ENCODE results near the gene PAX4. TPM values are rescaled to one million over a fixed set of nuclear protein-coding genes. Genes with fewer than 3 reads are reported as not detected.

PAX4 gene, protein sequence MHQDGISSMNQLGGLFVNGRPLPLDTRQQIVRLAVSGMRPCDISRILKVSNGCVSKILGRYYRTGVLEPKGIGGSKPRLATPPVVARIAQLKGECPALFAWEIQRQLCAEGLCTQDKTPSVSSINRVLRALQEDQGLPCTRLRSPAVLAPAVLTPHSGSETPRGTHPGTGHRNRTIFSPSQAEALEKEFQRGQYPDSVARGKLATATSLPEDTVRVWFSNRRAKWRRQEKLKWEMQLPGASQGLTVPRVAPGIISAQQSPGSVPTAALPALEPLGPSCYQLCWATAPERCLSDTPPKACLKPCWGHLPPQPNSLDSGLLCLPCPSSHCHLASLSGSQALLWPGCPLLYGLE
- polyA plus RNA-seq (ENCODE audit: insufficient read length): not detected
- long read RNA-seq, donor 1: 0 reads
- long read RNA-seq, donor 2: 0 reads
- long read RNA-seq, donor 3: 0 reads
- long read RNA-seq, donor 4: 0 reads
- long read RNA-seq, donor 5: 0 reads
- long read RNA-seq, donor 6: 0 reads
- long read RNA-seq, donor 7: 0 reads
- long read RNA-seq, donor 8: 0 reads

DNA sequence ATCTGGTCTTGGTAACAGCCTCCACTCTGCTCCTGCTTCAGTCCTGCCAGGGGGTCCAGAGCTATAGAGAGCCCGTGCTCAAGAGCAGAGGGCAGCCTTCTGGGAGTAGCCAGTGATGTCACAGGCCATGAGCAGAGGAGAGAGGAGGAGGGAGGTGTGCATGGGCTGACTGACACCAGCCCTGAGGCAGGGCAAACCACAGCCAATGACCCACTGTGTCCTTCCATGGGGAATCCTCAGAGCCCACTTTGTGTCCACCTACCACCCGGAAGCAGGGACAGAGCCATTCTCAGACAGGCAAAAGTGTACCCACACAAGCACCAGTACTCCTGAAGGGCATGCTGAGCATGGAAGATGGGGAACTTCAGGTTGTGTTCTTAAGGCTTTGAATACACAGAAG lies at the start of gene PAX4:
PAX4 (minus strand) TSS at position 101 of the 400 bp plus-strand sequence. CDS start 2,214 bp downstream, outside the sequence.
- DNase-seq: no peak

DNA sequence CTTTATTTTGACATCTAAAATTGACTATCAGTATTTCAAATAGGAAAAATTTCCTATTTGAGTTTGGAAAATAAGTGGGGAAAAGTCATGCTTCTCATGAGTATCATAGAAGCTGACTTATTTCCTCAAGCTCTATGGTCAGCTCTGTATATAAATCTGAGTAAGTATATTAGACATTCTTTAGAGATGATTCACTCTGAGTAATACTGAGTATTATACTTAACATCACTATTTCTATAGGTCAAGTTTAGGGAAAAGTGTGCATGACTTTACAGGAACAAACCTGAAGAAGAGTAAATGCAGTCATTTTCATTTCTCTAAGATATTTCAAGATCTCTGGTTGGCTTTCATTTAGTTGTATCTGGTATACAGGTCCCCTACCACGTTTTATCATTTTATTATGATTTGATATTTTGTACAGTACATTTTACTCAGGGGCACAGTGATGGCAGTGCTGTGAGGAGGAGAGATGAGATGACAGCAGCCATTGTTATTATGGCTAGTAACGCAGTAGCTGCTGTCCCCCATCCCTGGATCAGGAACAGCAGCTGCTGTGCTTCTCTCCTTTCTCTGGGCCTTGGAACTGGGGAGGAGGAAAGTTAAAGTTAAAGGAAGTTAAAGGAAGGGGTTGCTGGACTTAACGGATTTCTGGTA lies 49.2 kb upstream of the PAX4 start:
- no peak for DNase-seq

DNA sequence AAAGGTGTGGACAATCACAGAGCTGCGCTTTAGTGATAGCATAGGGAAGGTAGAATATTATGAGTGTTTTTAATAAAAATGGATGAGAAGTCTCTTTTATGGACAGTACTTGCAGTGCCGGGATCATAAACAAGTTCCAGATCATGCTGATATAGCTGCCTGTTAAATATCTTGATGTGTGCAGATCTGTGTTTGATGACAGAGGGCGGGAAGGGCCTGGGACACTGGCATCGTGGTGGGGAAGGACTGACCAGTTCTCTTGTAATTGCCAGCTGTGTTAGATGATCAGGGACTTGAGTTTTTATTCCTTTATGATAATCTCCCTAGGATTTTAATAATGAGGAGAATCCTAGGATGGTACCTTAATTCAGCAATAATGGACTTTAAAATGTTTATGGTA lies 48.7 kb upstream of the PAX4 start:
- DNase-seq: no peak

DNA sequence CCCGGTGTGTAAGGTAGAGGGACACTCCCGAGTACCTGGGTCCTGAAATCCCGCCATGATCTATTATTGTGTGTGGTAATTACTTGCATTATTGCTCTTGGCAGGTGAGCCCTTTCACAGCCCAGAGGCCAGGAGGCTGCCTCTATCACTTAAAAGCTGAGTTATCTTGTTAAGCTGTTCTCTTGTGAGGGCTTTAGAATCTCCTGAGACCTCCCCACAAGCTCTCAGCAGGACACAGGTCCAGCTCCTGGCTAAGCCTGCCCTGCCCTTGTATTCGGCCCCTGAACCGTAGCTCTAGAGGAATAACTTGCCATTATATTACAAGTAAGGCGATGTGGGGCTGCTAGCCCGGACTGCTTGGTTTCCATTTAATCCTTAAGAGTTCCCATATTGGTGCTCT lies 48.0 kb upstream of the PAX4 start:
- DNase-seq: no peak

DNA sequence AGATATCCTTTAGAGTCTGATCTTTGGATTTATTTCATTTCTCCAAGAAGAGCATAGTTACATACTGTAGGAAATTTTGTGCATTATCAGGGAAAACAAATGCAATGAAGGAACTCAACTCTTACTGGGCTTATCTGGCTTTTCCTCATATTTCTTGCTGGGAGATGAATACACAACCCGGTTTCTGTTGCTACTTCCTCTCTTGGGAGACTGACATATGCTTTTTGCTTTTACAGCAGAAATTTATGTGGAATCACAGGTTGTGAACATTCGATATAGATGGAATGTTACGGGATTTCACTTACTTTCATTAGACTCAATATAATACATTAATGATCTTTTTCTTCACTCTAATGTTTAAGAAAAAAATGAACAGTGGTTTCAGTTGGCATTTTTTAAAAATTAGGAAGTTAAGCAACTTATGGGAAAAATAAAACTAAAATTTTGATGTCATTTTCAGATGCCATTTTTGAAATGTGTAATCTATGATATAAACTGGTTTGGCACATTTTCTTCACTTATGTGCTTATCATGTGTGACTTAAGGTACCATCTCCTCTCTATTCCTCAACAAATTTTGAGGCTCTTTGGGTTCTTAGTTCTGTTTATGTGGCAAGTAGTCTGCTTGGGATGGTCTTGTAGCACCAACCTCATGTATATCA lies 41.2 kb upstream of the PAX4 start:
- no peak for DNase-seq

DNA sequence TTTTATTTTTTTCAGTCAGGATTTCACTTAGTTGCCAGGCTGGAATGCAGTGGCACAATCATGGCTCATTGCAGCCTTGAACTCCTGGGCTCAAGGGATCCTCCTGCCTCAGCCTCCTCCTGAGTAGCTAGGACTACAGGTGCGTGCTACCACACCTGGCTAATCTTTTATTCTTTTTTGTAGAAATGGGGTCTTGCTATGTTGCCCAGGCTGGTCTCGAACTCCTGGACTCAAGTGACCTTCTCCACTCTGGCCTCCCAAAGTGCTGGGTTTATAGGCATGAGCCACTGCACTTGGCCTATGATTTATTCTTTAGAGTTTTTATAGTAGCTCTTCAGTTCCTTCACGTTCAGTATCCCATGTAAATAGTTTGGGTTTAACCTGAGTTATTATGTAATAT lies 39.6 kb upstream of the PAX4 start:
- no peak for DNase-seq

DNA sequence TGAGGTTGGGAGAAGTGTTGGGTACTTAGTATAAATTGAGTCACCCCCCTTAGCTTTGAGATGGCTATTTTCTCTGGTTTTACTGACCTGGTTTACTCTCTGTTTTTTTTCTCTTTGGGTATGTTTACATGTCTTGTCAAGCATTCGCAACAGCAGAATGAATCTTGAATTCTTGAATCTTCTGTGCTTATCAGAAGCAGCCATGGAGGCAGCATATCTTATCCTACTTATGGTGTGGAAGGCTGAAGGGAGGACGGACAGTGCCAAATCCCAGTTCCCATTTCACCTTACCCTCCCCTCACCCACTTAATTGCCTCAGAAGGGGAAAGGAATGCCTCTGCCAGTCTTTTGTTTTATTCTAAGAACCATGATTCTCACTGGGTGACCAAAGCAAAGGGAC lies 37.8 kb upstream of the PAX4 start:
- no peak for DNase-seq

DNA sequence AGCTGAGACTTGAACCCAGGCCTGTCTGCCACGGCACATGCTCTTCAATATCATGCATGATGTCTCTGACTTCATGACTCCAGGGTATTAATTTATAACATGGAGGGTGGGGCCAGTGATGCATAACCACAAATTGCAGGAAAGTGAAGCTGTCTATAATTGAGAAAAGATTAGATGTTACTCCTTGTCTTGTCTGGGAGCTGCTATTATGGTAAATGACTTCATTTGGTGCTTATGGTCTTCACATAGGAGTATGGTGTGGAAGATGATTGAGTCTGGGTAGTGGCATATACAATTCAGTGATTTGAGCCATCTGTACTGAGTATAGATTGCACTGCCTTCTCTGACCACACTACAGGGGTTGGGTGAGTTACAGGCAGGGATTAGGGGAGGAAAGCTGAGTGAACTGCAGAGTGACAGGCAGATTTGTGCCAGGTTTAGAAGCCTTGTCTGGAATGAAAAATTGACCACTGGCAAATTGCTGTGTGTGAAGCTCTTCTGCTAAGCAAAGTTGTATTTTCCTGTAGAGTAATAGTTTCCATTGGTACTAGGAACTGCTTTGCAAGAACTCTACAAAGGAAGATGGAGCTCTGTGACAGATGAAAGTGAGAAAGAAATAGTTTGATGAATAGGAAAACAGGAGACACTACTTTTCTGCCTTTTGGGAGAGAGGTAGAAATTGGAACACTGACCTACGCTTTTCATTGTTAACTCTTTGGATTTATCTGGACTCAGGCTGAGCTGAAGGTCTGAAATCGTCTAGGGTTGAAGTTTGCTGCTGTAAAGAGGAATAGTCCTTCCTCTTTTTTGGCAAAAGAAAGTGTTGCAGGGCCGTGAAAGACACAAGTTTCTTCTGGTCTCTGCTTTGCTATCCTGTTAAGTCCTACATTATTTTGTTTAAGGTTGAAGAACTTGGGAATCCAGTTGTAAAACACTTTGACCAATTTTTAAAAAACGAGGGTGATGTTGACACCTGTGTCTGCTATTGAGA lies 36.8 kb upstream of the PAX4 start:
- no peak for DNase-seq

DNA sequence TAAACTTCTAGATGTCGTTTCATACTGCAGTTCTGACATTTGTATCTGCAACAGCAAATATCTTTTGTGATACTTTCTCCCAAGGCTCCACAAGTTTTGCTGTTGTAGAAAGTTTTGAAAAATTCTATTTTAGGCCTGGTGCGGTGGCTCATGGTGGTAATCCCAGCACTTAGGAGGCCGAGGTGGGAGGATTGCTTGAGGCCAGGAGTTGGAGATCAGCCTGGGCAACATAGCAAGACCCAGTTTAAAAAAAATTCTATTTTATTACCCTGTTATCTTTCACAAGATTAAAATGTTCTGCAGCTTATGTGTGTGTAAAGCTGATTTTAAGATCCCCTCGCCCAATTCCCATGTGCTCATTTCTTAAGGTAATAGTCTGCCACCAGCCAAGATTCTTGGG lies 35.5 kb upstream of the PAX4 start:
- DNase-seq: no peak

DNA sequence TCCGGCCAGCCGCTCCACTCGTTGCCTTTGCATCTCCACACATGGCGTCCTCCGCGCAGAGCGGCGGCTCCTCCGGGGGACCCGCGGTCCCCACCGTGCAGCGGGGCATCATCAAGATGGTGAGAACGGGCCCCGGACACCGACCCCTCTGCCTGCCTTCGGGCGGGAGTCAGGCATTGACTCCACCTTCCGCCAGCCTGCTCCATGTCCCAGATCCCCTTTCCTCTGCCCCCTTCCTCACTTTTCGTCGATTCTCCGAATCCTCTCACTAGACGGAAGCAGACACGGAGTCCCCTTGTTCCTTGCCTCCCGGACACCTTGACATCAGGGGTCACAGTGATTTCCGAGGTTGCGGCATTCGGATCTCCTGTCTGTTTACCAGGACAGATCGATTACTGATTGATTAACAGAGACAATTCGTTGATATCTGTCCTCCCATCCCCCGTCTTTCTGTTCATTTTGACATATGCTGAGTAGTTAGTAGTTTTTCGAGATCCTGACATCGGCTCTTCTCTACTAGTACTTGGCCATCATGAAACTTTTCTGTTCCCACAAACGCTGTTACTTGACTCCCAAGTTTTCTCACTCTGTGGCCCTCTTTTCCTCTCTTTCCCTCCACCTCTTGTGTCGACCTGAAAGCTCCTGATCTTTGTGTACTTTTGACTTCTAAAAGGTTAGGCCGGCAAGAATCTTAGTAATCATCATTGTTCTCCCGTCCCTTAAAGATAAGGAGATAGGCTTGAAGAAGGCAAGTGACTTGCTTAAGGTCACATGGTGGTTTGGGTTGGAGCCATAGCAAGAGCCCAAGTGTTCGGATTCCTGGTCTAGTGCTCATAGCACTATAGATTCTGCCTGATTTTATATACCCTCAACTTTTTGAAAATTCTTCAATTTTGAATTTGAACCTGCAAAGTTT lies 34.6 kb upstream of the PAX4 start:
- no peak for DNase-seq

DNA sequence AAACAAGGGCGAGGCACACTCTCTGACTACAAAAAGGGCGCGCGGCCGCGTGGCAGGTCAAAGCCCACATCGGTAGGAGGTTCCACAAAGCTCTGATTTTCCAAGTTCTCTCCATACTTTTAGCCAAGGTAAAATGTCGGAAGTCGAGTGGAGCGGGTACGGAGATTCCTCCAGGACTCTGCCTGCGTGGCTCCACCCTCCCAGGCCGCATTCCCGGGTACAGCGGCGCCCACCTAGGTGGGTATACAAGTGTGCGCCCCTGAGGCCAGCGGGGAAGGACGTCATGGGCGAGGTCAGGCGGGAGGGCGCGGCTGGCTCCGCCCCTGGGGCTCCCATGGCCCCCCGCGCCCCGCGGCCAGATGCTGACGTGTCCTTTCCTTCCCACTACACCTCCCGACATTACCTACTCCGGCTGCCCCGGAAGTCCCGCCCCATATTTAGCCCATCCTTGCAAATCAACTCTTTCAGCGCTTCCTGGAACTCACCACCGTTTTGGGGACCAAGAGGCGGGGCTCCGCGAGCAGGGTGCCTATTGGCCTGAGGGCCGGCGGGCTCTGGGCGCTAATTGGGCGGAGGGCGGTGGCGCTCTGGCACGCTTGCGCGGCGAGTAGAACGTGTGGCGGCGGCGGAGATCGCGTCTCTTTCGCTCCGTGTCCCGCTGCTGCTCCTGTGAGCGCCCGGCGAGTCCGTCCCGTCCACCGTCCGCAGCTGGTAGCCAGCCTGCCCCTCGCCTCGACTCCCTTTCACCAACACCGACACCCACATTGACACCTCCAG lies 33.8 kb upstream of the PAX4 start, which contains the start of gene SND1:
SND1 (plus strand) TSS at position 639 of the 777 bp plus-strand sequence. CDS start 180 bp downstream, outside the sequence.
- peak; percentile 99 for DNase-seq

DNA sequence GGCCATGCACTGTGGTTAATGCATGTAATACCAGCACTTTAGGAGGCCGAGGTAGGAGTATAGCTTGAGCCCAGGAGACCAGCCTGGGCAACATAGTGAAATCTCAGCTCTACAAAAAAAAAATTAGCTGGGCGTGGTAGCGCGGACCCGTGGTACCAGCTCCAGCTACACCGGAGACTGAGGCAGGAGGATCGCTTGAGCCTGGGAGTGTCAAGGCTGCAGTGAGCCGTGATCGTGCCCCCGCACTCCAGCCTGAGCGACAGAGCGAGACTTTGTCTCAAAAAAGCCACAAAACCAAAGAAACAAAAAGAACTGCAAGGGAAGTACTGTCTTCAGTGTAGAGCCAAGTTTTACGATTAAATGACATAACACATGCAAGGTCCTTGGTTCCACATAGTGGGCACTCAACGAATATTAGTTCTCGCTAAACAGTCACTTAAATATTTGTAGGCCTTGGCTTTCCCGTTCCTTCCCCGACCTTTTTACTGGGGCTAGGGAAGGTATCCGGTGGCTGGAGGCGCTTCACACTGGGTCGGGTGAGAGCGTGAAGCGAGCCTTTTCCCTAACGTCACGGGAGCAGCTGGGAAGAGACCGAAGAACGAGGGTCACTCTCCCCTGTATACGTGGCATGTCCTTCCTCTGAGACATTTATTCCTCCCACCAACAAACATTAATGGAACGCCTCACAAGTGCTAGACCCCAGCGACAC lies 33.1 kb upstream of the PAX4 start:
- DNase-seq: no peak

DNA sequence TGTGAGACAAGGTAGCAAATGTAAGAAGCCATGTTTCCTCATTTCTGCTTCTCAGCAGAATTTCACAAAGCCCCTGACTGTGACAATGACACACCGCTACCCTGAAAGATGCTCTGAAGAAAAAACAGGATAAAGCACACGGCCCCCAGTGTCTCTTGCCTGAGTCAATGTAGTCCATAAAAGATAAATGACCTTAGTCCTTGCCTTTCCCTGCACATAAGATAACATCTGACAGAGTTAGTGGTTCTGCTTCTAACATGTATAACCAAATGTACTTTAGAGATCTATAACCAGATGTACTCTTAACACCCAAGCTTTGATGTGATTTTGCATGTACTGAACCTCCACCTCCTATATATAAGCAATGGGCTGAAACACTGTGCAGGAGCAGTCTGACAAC lies 31.0 kb upstream of the PAX4 start:
- DNase-seq: no peak

DNA sequence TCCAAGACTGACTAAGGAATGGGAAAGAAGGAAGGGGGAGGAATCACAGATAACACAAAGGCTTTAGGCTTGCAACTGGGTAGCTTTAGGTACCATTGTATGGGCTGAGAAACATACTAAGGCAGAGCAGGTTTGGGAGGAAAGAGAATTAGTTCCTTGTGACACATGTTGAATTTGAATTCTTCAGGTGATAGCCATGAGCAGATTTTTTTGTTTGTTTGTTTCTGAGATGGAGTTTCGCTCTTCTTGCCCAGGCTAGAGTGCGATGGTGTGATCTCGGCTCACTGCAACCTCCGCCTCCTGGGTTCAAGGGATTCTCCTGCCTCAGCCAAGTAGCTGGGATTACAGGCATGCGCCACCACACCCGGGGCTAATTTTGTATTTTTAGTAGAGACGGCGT lies 29.7 kb upstream of the PAX4 start:
- DNase-seq: no peak

DNA sequence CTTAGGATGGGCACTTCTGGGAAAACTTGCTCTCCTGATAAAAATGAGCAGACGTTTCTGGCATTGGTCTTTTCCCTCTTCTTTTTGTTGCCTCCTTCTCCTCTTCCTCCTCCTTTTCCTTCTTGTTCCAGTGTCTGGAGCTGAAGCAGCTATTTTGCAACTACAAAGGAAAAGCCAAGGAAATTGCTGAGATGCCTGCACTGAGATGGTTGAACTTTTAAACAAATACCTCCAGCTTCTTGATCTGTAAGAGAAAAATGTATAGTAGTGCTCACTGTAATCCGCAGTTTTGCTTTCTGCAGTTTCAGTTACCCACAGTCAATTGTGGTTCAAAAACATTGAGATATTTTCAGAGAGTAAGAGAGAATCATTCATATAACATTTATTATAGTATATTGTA lies 26.5 kb upstream of the PAX4 start:
- no peak for DNase-seq

DNA sequence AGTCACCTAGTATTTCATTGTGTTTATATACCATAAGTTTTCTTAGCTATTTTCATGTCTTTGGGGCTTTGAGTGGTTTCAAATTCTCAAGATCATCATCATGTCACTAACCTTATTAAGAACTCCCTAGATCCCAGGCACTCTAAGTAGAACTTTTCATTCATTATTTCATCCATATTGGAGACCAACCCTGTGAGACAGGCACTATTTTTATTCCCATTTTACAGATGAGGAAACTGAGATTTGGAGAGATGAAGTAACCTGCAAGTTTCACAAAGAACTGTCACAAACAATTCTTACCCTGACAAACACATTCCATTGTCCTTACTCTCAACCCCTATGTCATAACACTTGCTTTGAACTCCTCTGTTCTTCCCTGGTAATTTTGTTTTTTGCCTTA lies 20.3 kb upstream of the PAX4 start:
- DNase-seq: no peak

DNA sequence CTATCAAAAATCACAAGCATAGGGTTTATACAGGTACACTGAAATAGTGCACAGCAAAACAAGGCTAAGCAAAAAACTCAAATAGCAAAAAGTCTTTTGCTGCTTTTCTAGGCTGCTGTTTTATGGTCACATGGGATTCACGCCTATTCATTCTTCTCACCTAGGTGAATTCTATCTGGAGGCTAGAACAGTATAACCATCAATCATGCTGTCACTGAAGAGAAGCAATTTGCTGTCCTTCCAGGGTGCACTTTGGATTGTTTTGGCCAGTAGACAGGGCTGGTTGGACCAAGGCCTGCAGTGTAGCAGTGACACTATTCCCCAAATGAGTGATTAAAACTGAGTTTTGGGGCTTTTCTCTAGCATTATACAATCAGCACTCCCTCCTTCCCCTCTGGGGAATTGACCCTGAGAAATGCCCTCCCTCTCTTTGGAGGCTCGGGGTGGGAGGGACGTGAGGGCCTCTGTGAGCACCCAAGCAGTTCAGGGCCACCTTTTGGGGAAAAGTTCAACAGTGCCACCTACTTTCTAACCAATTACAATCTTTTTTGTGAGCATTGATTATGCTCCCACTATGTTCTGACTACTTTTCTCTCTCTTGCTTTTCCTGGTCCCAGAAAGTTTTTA lies 17.8 kb upstream of the PAX4 start:
- no peak for DNase-seq

DNA sequence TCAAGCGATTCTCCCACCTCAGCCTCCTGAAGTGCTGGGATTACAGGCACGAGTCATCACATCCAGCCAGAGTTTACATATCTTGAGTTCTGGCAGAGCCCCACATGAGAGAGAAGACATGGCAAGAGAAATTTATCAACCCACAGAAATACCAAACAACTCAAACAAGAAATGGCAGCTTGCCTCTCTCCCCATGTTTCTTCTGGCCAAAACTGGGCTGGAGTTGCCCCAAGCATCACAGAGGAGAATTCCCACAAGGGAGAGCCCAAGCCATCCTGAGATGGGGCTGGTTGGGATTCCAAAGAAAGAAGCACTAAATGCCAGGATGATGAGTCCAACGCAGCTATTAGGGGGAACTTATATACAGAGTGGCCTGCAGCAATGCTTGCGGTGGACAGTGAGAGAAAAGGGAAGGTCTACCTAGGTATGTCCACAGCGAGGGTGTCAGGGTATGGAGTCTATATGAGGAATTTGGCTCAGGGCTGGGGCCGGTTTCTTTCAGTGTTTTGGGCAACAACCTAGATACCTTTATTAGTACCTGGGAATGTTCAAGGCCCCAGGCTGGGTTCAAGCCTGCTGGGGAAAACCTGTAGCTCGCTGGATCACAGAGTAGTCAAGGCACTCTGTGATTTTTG lies 14.5 kb upstream of the PAX4 start:
- DNase-seq: no peak
